Testis (tissue), 3 donors: ENCODE results near the gene NPL. TPM values are rescaled to one million over a fixed set of nuclear protein-coding genes. Genes with fewer than 3 reads are reported as not detected.

ENCODE experiments used
- DNase-seq: peaks from one replicate; pipeline ENCODE4 v3.0.0-alpha.2; 2019
- H3K27ac ChIP-seq, 2 donors: fragments of 200-600 bp; sonication (generic); one replicate each; pipeline ENCODE4 v1.5.1; 2019
- H3K27me3 ChIP-seq: fragments of 200-600 bp; sonication (generic); one replicate; pipeline ENCODE4 v1.5.1; 2019
- H3K36me3 ChIP-seq: fragments of 200-600 bp; sonication (generic); one replicate; pipeline ENCODE4 v1.5.1; 2017; ENCODE audit warnings: low read depth; ENCODE audit errors: missing control alignments
- H3K4me1 ChIP-seq: fragments of 200-600 bp; sonication (generic); one replicate; pipeline ENCODE4 v1.5.1; 2019
- H3K4me3 ChIP-seq, 2 donors: fragments of 200-600 bp; sonication (generic); one replicate each; pipeline ENCODE4 v1.5.1; 2017 to 2019
- H3K9me3 ChIP-seq: fragments of 200-600 bp; sonication (generic); one replicate; pipeline ENCODE4 v1.5.1; 2017
- CTCF ChIP-seq, 3 experiments: fragments of 450-650 bp in 2 of 3; fragments of 200-600 bp in 1 of 3; sonication (generic) in 1 of 3; IDR thresholded peaks; one replicate each; pipeline ENCODE4 v1.5.1; 2016 to 2019; ENCODE audit warnings: antibody characterized with exemption in 3 of 3, mild to moderate bottlenecking in 2 of 3, moderate library complexity in 1 of 3
- POLR2A ChIP-seq: fragments of 450-650 bp; IDR thresholded peaks from one replicate; pipeline ENCODE4 v1.6.1; 2017; ENCODE audit warnings: antibody characterized with exemption, mild to moderate bottlenecking, moderate library complexity
- WGBS, 2 donors: methylation state at CpG; one replicate each; pipeline ENCODE4 v1.1.5; 2018; 5-methylcytosine and 5-hydroxymethylcytosine counted together
- intact Hi-C: fragments of 100-400 bp; cut with DNase I; formaldehyde crosslinking; loops from one replicate; pipeline ENCODE4 v1.15.1; 2023; ENCODE audit warnings: low total_unique reads
- polyA plus RNA-seq: library from polyadenylated mRNA; stranded (reverse); fragments of 350-450 nt; fragmentation: Illumina TruSeq; extraction: RNeasy Lipid Tissue Mini Kit (QIAGEN cat#74804); gene quantifications from one replicate; pipeline ENCODE4 v1.2.3, GENCODE V29; 2014; ENCODE audit warnings: low read depth, low replicate concordance; ENCODE audit not compliant: insufficient read depth
- total RNA-seq, 2 donors: library from RNA; depleted of rRNA; stranded (reverse); fragments of >200 nt; gene quantifications; one replicate each; pipeline ENCODE4 v1.2.3, GENCODE V29; 2016

The NPL gene
- total and polyA plus RNA-seq, 3 donors from 2014 or later, result 11.1 to 22.5 (median 21.6) TPM

- 91% methylated on average over 2 of the region's 2 CpGs for WGBS, 2 donors
- Histone ChIP-seq H3K27me3 (no peaks in the 10 kb centered on the region), H3K4me3 (no peak overlapping the region), H3K36me3 (no peaks in the 10 kb centered on the region), H3K9me3 (no peaks in the 10 kb centered on the region), H3K27ac (no peak overlapping the region), H3K4me1 (no peaks in the 10 kb centered on the region)
- TF ChIP-seq POLR2A (no peak), CTCF (IDR thresholded peaks at IDR 0.05) (no peak)
- DNase-seq, result no peak
- intact Hi-C loops, result no loop called here
Measured at GRCh38 chr1:182826892-182827291, 37.3 kb downstream of the NPL start.

GRCh38 chr1:182829285-182829932, 39.8 kb downstream of the NPL start:
- Histone ChIP-seq H3K27ac (no peak overlapping the region), H3K36me3 (no peaks in the 10 kb centered on the region), H3K27me3 (no peaks in the 10 kb centered on the region), H3K4me3 (no peak overlapping the region), H3K4me1 (no peaks in the 10 kb centered on the region), H3K9me3 (no peaks in the 10 kb centered on the region)
- WGBS, 2 donors, result 75 to 86% methylated on average over 5 of the region's 5 CpGs
- intact Hi-C loops, result no loop called here
- TF ChIP-seq POLR2A (no peak), CTCF (IDR thresholded peaks at IDR 0.05) (no peak)
- DNase-seq, result no peak

- H3K4me3 ChIP-seq, result no peak overlapping the region
- H3K9me3 ChIP-seq, result no peaks in the 10 kb centered on the region
- TF ChIP-seq CTCF (IDR thresholded peaks at IDR 0.05) (no peak), POLR2A (no peak)
- DNase-seq, result no peak
- intact Hi-C loops, result no loop called here
- no peaks in the 10 kb centered on the region for H3K4me1 ChIP-seq
- H3K27ac ChIP-seq, result no peak overlapping the region
- no peaks in the 10 kb centered on the region for H3K36me3 ChIP-seq
- H3K27me3 ChIP-seq, result no peaks in the 10 kb centered on the region
Measured at GRCh38 chr1:182833271-182833670, 43.7 kb downstream of the NPL start.

- WGBS, 2 donors, result 85 to 93% methylated on average over 2 of the region's 2 CpGs
- H3K27me3 ChIP-seq, result no peaks in the 10 kb centered on the region
- intact Hi-C loops, result no loop called here
Measured at GRCh38 chr1:182834326-182834725, 44.8 kb downstream of the NPL start.

More at GRCh38 chr1:182834326-182834725, 44.8 kb downstream of the NPL start:
- H3K4me3 ChIP-seq, result no peak overlapping the region
- TF ChIP-seq CTCF (IDR thresholded peaks at IDR 0.05) (no peak), POLR2A (no peak)
- H3K9me3 ChIP-seq, result no peaks in the 10 kb centered on the region
- DNase-seq, result no peak
- no peaks in the 10 kb centered on the region for H3K4me1 ChIP-seq
- H3K27ac ChIP-seq, result no peak overlapping the region
- no peaks in the 10 kb centered on the region for H3K36me3 ChIP-seq
